Smooth muscle cell (in vitro differentiated cells): ENCODE data around the gene DMD. TPM values are rescaled to one million over a fixed set of nuclear protein-coding genes. Genes with fewer than 3 reads are reported as not detected.
"Not testable (repeated sequence)": the region's sequence is repeated elsewhere in the genome, so short reads cannot be mapped to it uniquely, and the experiment has no call there.

Source experiments
- DNase-seq: peaks from one replicate; lab custom pipeline; 2025; ENCODE audit not compliant: unreplicated experiment; lab: John Stamatoyannopoulos, UW
- H2AFZ ChIP-seq: fragments of 200-600 bp; sonication (generic); 2 replicates; pipeline ENCODE4 v1.6.0; 2016; ENCODE audit warnings: antibody characterized with exemption, low read depth, mild to moderate bottlenecking
- H3F3A ChIP-seq: fragments of 200-600 bp; sonication (generic); 2 replicates; pipeline ENCODE4 v1.6.0; 2017; ENCODE audit warnings: antibody characterized with exemption, low read depth
- H3K27ac ChIP-seq: fragments of 200-600 bp; sonication (generic); 2 replicates; pipeline ENCODE4 v1.5.1; 2016; ENCODE audit warnings: low read depth, mild to moderate bottlenecking
- H3K27me3 ChIP-seq: fragments of 200-600 bp; sonication (generic); 2 replicates; pipeline ENCODE4 v1.6.1; 2016; ENCODE audit warnings: low read depth, mild to moderate bottlenecking
- H3K36me3 ChIP-seq: fragments of 200-600 bp; sonication (generic); 2 replicates; pipeline ENCODE4 v1.5.1; 2016; ENCODE audit warnings: low read depth
- H3K4me1 ChIP-seq: fragments of 200-600 bp; sonication (generic); 2 replicates; pipeline ENCODE4 v1.5.1; 2016; ENCODE audit warnings: low read depth
- H3K4me2 ChIP-seq: fragments of 200-600 bp; sonication (generic); 2 replicates; pipeline ENCODE4 v1.6.0; 2016; ENCODE audit warnings: mild to moderate bottlenecking
- H3K4me3 ChIP-seq: fragments of 200-600 bp; sonication (generic); 2 replicates; pipeline ENCODE4 v1.5.1; 2016; ENCODE audit warnings: mild to moderate bottlenecking
- H3K79me2 ChIP-seq: fragments of 200-600 bp; sonication (generic); 2 replicates; pipeline ENCODE4 v1.6.0; 2016; ENCODE audit warnings: low read depth, mild to moderate bottlenecking
- H3K9ac ChIP-seq: fragments of 200-600 bp; sonication (generic); 2 replicates; pipeline ENCODE4 v1.6.0; 2016; ENCODE audit warnings: low read depth
- H3K9me3 ChIP-seq: fragments of 200-600 bp; sonication (generic); replicated peaks from 2 replicates; pipeline ENCODE4 v1.5.1; 2016; ENCODE audit warnings: low read depth
- H4K20me1 ChIP-seq: fragments of 200-600 bp; sonication (generic); 2 replicates; pipeline ENCODE4 v1.6.0; 2016; ENCODE audit warnings: low read depth
- CTCF ChIP-seq: fragments of 200-600 bp; sonication (generic); IDR thresholded peaks from 2 replicates; pipeline ENCODE4 v1.5.1; 2017; ENCODE audit warnings: borderline replicate concordance, mild to moderate bottlenecking, antibody characterized with exemption; ENCODE audit not compliant: insufficient read depth, poor library complexity, severe bottlenecking
- WGBS: methylation state at CpG from one replicate; pipeline ENCODE4 v1.1.7; 2016; ENCODE audit warnings: low lambda C conversion rate; 5-methylcytosine and 5-hydroxymethylcytosine counted together
- polyA plus RNA-seq: library from polyadenylated mRNA; unstranded; fragments of >200 nt; fragmentation: Nextera tagmentation; extraction: Ambion mirVana; gene quantifications from 2 replicates; pipeline ENCODE4 v1.2.1, GENCODE V29; 2016
- total RNA-seq: library from RNA; depleted of rRNA; stranded (reverse); fragments of >200 nt; gene quantifications from 2 replicates; pipeline ENCODE4 v1.2.3, GENCODE V29; 2014

Gene DMD
- total and polyA plus RNA-seq, 2 experiments from 2014 or later, result 12.3 to 12.6 TPM

- Histone ChIP-seq H3K27ac (no peak overlapping the region), H3K4me2 (no peak overlapping the region), H3K4me1 (peaks cover 3% of the 10 kb centered on the region), H3F3A (no peaks in the 10 kb centered on the region), H3K27me3 (no peaks in the 10 kb centered on the region), H3K79me2 (no peaks in the 10 kb centered on the region), H3K9ac (no peak overlapping the region), H2AFZ (no peak overlapping the region), H3K36me3 (no peaks in the 10 kb centered on the region), H3K9me3 (no peaks in the 10 kb centered on the region), H3K4me3 (no peak overlapping the region), H4K20me1 (no peaks in the 10 kb centered on the region)
- 87% methylated on average over 1 of the region's 1 CpG for WGBS
- TF ChIP-seq CTCF, result no peak
- DNase-seq, result no peak
These were observed 1278.6 kb downstream of the DMD start for GRCh38 chrX:31932769-31933168.

DNA sequence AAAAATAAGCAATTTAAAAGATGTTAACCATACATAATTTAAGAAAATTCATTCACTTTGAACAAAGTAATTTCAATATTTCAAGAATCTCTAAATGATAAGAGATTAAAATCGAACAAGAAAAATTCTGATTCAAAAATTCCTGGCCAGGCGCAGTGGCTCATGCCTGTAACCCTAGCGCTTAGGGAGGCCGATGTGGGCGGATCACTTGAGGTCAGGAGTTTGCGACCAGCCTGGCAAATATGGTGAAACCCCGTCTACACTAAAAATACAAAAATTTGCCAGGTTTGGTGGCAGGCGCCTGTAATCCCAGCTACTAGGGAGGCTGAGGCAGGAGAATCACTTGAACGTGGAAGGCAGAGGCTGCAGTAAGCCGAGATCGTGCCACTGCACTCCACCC is 1279.0 kb downstream of the DMD start:
- H4K20me1 ChIP-seq, H3K36me3 ChIP-seq, H3K9me3 ChIP-seq, H3K4me2 ChIP-seq, H3K79me2 ChIP-seq, H3K27ac ChIP-seq, H3K4me3 ChIP-seq, H3F3A ChIP-seq, H3K4me1 ChIP-seq, DNase-seq, H2AFZ ChIP-seq, H3K27me3 ChIP-seq, H3K9ac ChIP-seq: not testable (repeated sequence)
- 85% methylated on average over 11 of the region's 11 CpGs for WGBS

DNA sequence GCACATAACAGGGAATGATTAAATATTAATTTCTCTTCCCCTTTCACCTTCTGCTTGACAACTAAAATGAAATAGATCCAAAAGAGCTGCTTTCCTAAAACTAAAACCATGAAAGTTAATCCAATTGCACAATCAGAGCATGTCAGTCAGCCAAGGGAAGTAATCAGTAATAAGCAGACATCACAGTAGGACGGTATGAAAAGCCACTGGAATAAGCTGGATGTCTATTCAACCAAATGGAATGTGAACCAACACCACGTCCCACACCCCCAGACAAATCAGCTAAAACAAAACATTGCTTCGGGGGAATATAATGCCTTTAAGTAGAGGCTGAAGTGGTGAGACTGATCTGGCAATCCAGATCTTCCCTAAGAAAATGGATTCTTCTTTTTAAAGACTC is 1280.1 kb downstream of the DMD start:
- no peak for TF ChIP-seq CTCF
- H3K36me3 ChIP-seq, result no peaks in the 10 kb centered on the region
- H2AFZ ChIP-seq, result no peak overlapping the region
- H3K4me1 ChIP-seq, result peaks cover 3% of the 10 kb centered on the region
- H3K4me3 ChIP-seq, result no peak overlapping the region
- no peaks in the 10 kb centered on the region for H3K79me2 ChIP-seq
- no peaks in the 10 kb centered on the region for H3F3A ChIP-seq
- H3K27ac ChIP-seq, result no peak overlapping the region
- WGBS, result 21% methylated on average over 3 of the region's 3 CpGs
- H3K9me3 ChIP-seq, result no peaks in the 10 kb centered on the region
- no peaks in the 10 kb centered on the region for H3K27me3 ChIP-seq
- H3K4me2 ChIP-seq, result no peak overlapping the region
- no peak for DNase-seq
- no peak overlapping the region for H3K9ac ChIP-seq
- no peaks in the 10 kb centered on the region for H4K20me1 ChIP-seq

DNA sequence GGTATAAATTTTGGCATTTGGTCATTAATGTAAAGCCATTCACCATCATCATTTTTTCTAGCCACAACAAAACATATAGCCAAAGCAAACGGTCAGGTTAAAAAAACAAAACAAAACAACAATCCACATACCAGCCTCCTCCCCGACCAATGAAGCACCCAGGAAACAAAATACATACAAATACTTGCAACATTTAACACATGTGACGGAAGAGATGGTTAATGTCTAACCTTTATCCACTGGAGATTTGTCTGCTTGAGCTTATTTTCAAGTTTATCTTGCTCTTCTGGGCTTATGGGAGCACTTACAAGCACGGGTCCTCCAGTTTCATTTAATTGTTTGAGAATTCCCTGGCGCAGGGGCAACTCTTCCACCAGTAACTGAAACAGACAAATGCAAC is 1282.0 kb downstream of the DMD start:
- Histone ChIP-seq H4K20me1 (no peaks in the 10 kb centered on the region), H3K4me2 (no peak overlapping the region), H3K79me2 (no peaks in the 10 kb centered on the region), H3K4me3 (no peak overlapping the region), H3K27me3 (no peaks in the 10 kb centered on the region), H3K4me1 (peaks cover 3% of the 10 kb centered on the region), H3K9ac (no peak overlapping the region), H3F3A (no peaks in the 10 kb centered on the region), H2AFZ (no peak overlapping the region), H3K27ac (no peak overlapping the region), H3K9me3 (no peaks in the 10 kb centered on the region), H3K36me3 (no peaks in the 10 kb centered on the region)
- no peak for TF ChIP-seq CTCF
- DNase-seq, result no peak
- WGBS, result 77% methylated on average over 5 of the region's 5 CpGs
